DND-41 (cell line): ENCODE measurements around the gene TFF2.

Experiments
- ATAC-seq: fragments of 200-7000 bp; cut with Tn5 transposase; 3 replicates; pipeline ENCODE4 v1.9.1; 2021; ENCODE audit warnings: low read depth; ENCODE audit not compliant: insufficient read depth
- DNase-seq: peaks from one replicate; pipeline ENCODE4 v3.0.0-alpha.2; 2020
- H2AFZ ChIP-seq: 2 replicates; pipeline ENCODE4 v1.6.0; 2012; ENCODE audit warnings: low read depth, low read length
- H3K27ac ChIP-seq: 2 replicates; pipeline ENCODE4 v1.5.1; 2012; ENCODE audit warnings: low read length, inconsistent platforms
- H3K27me3 ChIP-seq: fragments of 200-600 bp; sonication (generic); 2 replicates; pipeline ENCODE4 v1.6.0; 2012; ENCODE audit warnings: low read length, mild to moderate bottlenecking, inconsistent platforms; ENCODE audit not compliant: insufficient read depth, poor library complexity
- H3K36me3 ChIP-seq: 2 replicates; pipeline ENCODE4 v1.5.1; 2012; ENCODE audit warnings: low read length, inconsistent platforms; ENCODE audit not compliant: insufficient read depth
- H3K4me1 ChIP-seq: 2 replicates; pipeline ENCODE4 v1.5.1; 2012; ENCODE audit warnings: mild to moderate bottlenecking, low read length; ENCODE audit not compliant: insufficient read depth
- H3K4me2 ChIP-seq: 2 replicates; pipeline ENCODE4 v1.6.0; 2012; ENCODE audit warnings: mild to moderate bottlenecking, moderate library complexity, low read length, inconsistent platforms; ENCODE audit not compliant: insufficient read depth
- H3K4me3 ChIP-seq, 2 experiments: fragments of 200-600 bp in 1 of 2; shearing (Covaris generic) in 1 of 2; 2 replicates each; pipeline ENCODE4 v1.5.1; 2012 to 2016; ENCODE audit warnings: inconsistent platforms in 2 of 2, low read length in 2 of 2, mild to moderate bottlenecking in 2 of 2, low read depth in 1 of 2, moderate library complexity in 1 of 2
- H3K79me2 ChIP-seq: 2 replicates; pipeline ENCODE4 v1.6.0; 2012; ENCODE audit warnings: low read length, inconsistent platforms; ENCODE audit not compliant: insufficient read depth
- H3K9ac ChIP-seq: 2 replicates; pipeline ENCODE4 v1.6.0; 2012; ENCODE audit warnings: low read depth, mild to moderate bottlenecking, inconsistent platforms, low read length, moderate library complexity
- H3K9me3 ChIP-seq: 2 replicates; pipeline ENCODE4 v1.5.1; 2012; ENCODE audit warnings: low read length, moderate library complexity, mild to moderate bottlenecking, inconsistent platforms; ENCODE audit not compliant: insufficient read depth, severe bottlenecking
- H4K20me1 ChIP-seq: 2 replicates; pipeline ENCODE4 v1.6.0; 2012; ENCODE audit warnings: low read length; ENCODE audit not compliant: insufficient read depth
- CTCF ChIP-seq: IDR thresholded peaks from 2 replicates; pipeline ENCODE4 v1.5.1; 2012; ENCODE audit warnings: borderline replicate concordance, low read length, moderate library complexity, mild to moderate bottlenecking; ENCODE audit not compliant: poor library complexity, severe bottlenecking; ENCODE audit errors: extremely low read depth
- EZH2 ChIP-seq: IDR thresholded peaks from 3 replicates; pipeline ENCODE4 v1.6.1; 2012; ENCODE audit warnings: borderline replicate concordance, low read depth, mild to moderate bottlenecking, moderate library complexity, low read length, inconsistent platforms; ENCODE audit not compliant: severe bottlenecking

TFF2 gene

GRCh38 chr21:42397746-42398394 is 47.1 kb upstream of the TFF2 start:
- Histone ChIP-seq H3K36me3 (no peaks in the 10 kb centered on the region), H3K79me2 (peaks cover 10% of the 10 kb centered on the region), H4K20me1 (no peaks in the 10 kb centered on the region), H3K27ac (peak overlapping the region; percentile 31; the same call in 1 of the 2 replicates), H3K27me3 (no peaks in the 10 kb centered on the region), H3K9me3 (peaks cover 8% of the 10 kb centered on the region), H3K4me1 (peaks cover 12% of the 10 kb centered on the region), H3K4me3 (no peak overlapping the region), H2AFZ (no peak overlapping the region), H3K9ac (no peak overlapping the region), H3K4me2 (no peak overlapping the region)
- no peak for DNase-seq
- no peak for ATAC-seq
- TF ChIP-seq EZH2 (no peak), CTCF (no peak)

- H3K9ac ChIP-seq = no peak overlapping the region
- H3K27ac ChIP-seq = no peak overlapping the region
- ATAC-seq (no peak), DNase-seq (no peak)
- no peak overlapping the region for H3K4me2 ChIP-seq
- no peak overlapping the region for H2AFZ ChIP-seq
- TF ChIP-seq CTCF (no peak), EZH2 (no peak)
- H4K20me1 ChIP-seq = no peaks in the 10 kb centered on the region
- peaks cover 5% of the 10 kb centered on the region; the same call in 1 of the 2 replicates for H3K79me2 ChIP-seq
- H3K4me1 ChIP-seq = peaks cover 5% of the 10 kb centered on the region; the same call in 1 of the 2 replicates
- no peaks in the 10 kb centered on the region for H3K27me3 ChIP-seq
- H3K4me3 ChIP-seq = no peak overlapping the region
- H3K9me3 ChIP-seq = peaks cover 6% of the 10 kb centered on the region
- H3K36me3 ChIP-seq = no peaks in the 10 kb centered on the region
Measured at GRCh38 chr21:42396799-42397745, 46.3 kb upstream of the TFF2 start.

GRCh38 chr21:42395905-42396651 is 45.3 kb upstream of the TFF2 start, which contains the start of gene TMPRSS3:
TMPRSS3 (minus strand) TSS chr21:42396052; CDS start chr21:42395417, 635 bp downstream.
- TF ChIP-seq EZH2 (no peak), CTCF (no peak)
- no peak within 1 kb of the TSS for H3K4me2 ChIP-seq
- H3K79me2 ChIP-seq = no peaks in the 10 kb centered on the region
- no peak within 1 kb of the TSS for H3K4me3 ChIP-seq
- H3K9me3 ChIP-seq = no peaks in the 10 kb centered on the region
- H3K36me3 ChIP-seq = no peaks in the 10 kb centered on the region
- no peaks in the 10 kb centered on the region for H3K27me3 ChIP-seq
- DNase-seq = no peak
- no peak within 1 kb of the TSS for H3K9ac ChIP-seq
- H4K20me1 ChIP-seq = no peaks in the 10 kb centered on the region
- no peak for ATAC-seq
- H3K4me1 ChIP-seq = peaks cover 3% of the 10 kb centered on the region; the same call in 1 of the 2 replicates
- no peak within 1 kb of the TSS for H3K27ac ChIP-seq
- H2AFZ ChIP-seq = no peak within 1 kb of the TSS
